ENCODE results near the gene GPR151. TPM values are rescaled to one million over a fixed set of nuclear protein-coding genes. Genes with fewer than 3 reads are reported as not detected.

GPR151 gene
- total RNA-seq, 1 donor from 2014 or later: not detected

GRCh38 chr5:146553446-146553845, 37.5 kb upstream of the GPR151 start:
- no peaks in the 10 kb centered on the region for H3K27me3 ChIP-seq
- DNase-seq (ENCODE audit: low spot score in 2 of 2): no peak
- no peaks in the 10 kb centered on the region for H3K36me3 ChIP-seq
- H3K4me3 ChIP-seq: no peak overlapping the region
- H3K27ac ChIP-seq: no peak overlapping the region
- no peaks in the 10 kb centered on the region for H3K4me1 ChIP-seq
- H3K9me3 ChIP-seq: no peaks in the 10 kb centered on the region
- intact Hi-C loops (cut with DNase I): no loop called here
- TF ChIP-seq CTCF (IDR thresholded peaks at IDR 0.05): no peak

GRCh38 chr5:146549615-146550014, 33.6 kb upstream of the GPR151 start:
- no peak for TF ChIP-seq CTCF (IDR thresholded peaks at IDR 0.05)
- Histone ChIP-seq H3K27me3 (no peaks in the 10 kb centered on the region), H3K36me3 (no peaks in the 10 kb centered on the region), H3K9me3 (no peaks in the 10 kb centered on the region), H3K4me1 (no peaks in the 10 kb centered on the region), H3K27ac (no peak overlapping the region), H3K4me3 (no peak overlapping the region)
- intact Hi-C loops (cut with DNase I): loop anchor here (10.0 kb wide), 1 partner anchor 1025 kb away; no protein-coding TSS in a partner anchor
- DNase-seq (ENCODE audit: low spot score in 2 of 2): no peak

- H3K27me3 ChIP-seq: no peaks in the 10 kb centered on the region
- TF ChIP-seq CTCF (IDR thresholded peaks at IDR 0.05): no peak
- no peak for DNase-seq (ENCODE audit: low spot score in 2 of 2)
- H3K4me3 ChIP-seq: no peak overlapping the region
- H3K9me3 ChIP-seq: no peaks in the 10 kb centered on the region
- no peaks in the 10 kb centered on the region for H3K36me3 ChIP-seq
- H3K27ac ChIP-seq: no peak overlapping the region
- intact Hi-C loops (cut with DNase I): loop anchor here (10.0 kb wide), 1 partner anchor 1026 kb away; no protein-coding TSS in a partner anchor
- no peaks in the 10 kb centered on the region for H3K4me1 ChIP-seq
These were observed 32.9 kb upstream of the GPR151 start for GRCh38 chr5:146548781-146549449.

GRCh38 chr5:146544232-146544631, 28.2 kb upstream of the GPR151 start:
- intact Hi-C loops (cut with DNase I): loop anchor here (10.0 kb wide), 1 partner anchor 1031 kb away; no protein-coding TSS in a partner anchor
- H3K4me3 ChIP-seq: no peak overlapping the region
- H3K27ac ChIP-seq: no peak overlapping the region
- TF ChIP-seq CTCF (IDR thresholded peaks at IDR 0.05): no peak
- H3K4me1 ChIP-seq: no peaks in the 10 kb centered on the region
- no peaks in the 10 kb centered on the region for H3K36me3 ChIP-seq
- H3K27me3 ChIP-seq: no peaks in the 10 kb centered on the region
- no peak for DNase-seq (ENCODE audit: low spot score in 2 of 2)
- no peaks in the 10 kb centered on the region for H3K9me3 ChIP-seq

- no peaks in the 10 kb centered on the region for H3K36me3 ChIP-seq
- intact Hi-C loops (cut with DNase I): loop anchor here (1.0 to 10.0 kb wide), 2 partner anchors 424 to 1033 kb away; no protein-coding TSS in a partner anchor
- TF ChIP-seq CTCF (IDR thresholded peaks at IDR 0.05): peak; percentile 64 to 93 (median 82)
- H3K27ac ChIP-seq: no peak overlapping the region
- no peaks in the 10 kb centered on the region for H3K4me1 ChIP-seq
- H3K4me3 ChIP-seq: no peak overlapping the region
- H3K9me3 ChIP-seq: no peaks in the 10 kb centered on the region
- DNase-seq (ENCODE audit: low spot score in 2 of 2): peak in 1 of 2 donors; percentile 83
- no peaks in the 10 kb centered on the region for H3K27me3 ChIP-seq
These were observed 26.2 kb upstream of the GPR151 start for GRCh38 chr5:146541958-146542849.
